ENCODE data around the gene CCNL2. TPM values are rescaled to one million over a fixed set of nuclear protein-coding genes. Genes with fewer than 3 reads are reported as not detected.
A peak's percentile ranks its signal among the peaks of the same experiment; 100 is the strongest.

Gene CCNL2
- total and polyA plus RNA-seq, 2 experiments from 2014 or later, result 230 to 301 TPM

GRCh38 chr1:1399872-1400575 is 889 bp upstream of the CCNL2 start:
- H3K27me3 ChIP-seq, result no peaks in the 10 kb centered on the region
- TF ChIP-seq, protein P1, sequence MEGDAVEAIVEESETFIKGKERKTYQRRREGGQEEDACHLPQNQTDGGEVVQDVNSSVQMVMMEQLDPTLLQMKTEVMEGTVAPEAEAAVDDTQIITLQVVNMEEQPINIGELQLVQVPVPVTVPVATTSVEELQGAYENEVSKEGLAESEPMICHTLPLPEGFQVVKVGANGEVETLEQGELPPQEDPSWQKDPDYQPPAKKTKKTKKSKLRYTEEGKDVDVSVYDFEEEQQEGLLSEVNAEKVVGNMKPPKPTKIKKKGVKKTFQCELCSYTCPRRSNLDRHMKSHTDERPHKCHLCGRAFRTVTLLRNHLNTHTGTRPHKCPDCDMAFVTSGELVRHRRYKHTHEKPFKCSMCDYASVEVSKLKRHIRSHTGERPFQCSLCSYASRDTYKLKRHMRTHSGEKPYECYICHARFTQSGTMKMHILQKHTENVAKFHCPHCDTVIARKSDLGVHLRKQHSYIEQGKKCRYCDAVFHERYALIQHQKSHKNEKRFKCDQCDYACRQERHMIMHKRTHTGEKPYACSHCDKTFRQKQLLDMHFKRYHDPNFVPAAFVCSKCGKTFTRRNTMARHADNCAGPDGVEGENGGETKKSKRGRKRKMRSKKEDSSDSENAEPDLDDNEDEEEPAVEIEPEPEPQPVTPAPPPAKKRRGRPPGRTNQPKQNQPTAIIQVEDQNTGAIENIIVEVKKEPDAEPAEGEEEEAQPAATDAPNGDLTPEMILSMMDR (IDR thresholded peaks at IDR 0.05; ENCODE audit: low read depth, low read length), result no peak
- H3K4me1 ChIP-seq (ENCODE audit: low read depth), result peaks cover 7% of the 10 kb centered on the region
- no peaks in the 10 kb centered on the region for H3K9me3 ChIP-seq (ENCODE audit: low read depth)
- peaks cover 41% of the 10 kb centered on the region for H3K36me3 ChIP-seq
- H3K4me3 ChIP-seq, result peak overlapping the region; percentile 91
- DNase-seq (ENCODE audit: low read depth in 1 of 2, low spot score in 1 of 2), result peak in 1 of 2 donors; percentile 46
- H3K27ac ChIP-seq, result peak overlapping the region; percentile 66

DNA sequence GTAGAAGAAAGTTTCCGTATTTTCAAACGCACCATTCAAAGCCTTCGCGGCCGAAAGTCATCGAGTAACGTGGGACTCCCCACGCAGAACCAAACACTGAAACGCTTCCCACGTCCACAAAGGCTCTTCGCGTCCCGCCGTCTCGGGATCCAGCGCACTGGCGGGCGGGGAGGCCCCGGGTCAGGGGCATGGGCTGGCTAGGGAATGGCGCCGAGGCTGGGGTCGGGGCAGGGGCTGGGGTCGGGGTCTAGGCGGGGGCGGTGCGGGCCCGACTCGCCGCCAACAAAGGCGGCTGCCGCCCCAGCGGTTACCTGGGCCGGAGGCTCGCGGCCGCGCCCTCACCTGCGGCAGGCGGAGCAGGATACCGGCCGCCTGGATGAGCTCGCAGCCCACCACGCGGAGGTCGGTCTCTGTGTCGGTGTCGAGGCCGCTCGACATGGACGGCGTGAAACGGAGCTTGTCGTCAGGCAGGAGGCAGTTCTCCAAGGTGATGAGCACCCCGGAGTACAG is 403 bp downstream of the CCNL2 start:
- peaks cover 7% of the 10 kb centered on the region for H3K4me1 ChIP-seq (ENCODE audit: low read depth)
- peaks cover 43% of the 10 kb centered on the region for H3K36me3 ChIP-seq
- H3K9me3 ChIP-seq (ENCODE audit: low read depth), result no peaks in the 10 kb centered on the region
- no peak for DNase-seq (ENCODE audit: low read depth in 1 of 2, low spot score in 1 of 2)
- TF ChIP-seq, protein P1 (IDR thresholded peaks at IDR 0.05; ENCODE audit: low read depth, low read length), result no peak
- peak overlapping the region; percentile 91 for H3K4me3 ChIP-seq
- H3K27me3 ChIP-seq, result no peaks in the 10 kb centered on the region
- peak overlapping the region; percentile 87 for H3K27ac ChIP-seq

- H3K27ac ChIP-seq, result peak overlapping the region; percentile 87
- peaks cover 7% of the 10 kb centered on the region for H3K4me1 ChIP-seq (ENCODE audit: low read depth)
- TF ChIP-seq, protein P1 (IDR thresholded peaks at IDR 0.05; ENCODE audit: low read depth, low read length), result no peak
- no peaks in the 10 kb centered on the region for H3K27me3 ChIP-seq
- peak overlapping the region; percentile 91 for H3K4me3 ChIP-seq
- peaks cover 48% of the 10 kb centered on the region for H3K36me3 ChIP-seq
- H3K9me3 ChIP-seq (ENCODE audit: low read depth), result no peaks in the 10 kb centered on the region
- peak in 1 of 2 donors; percentile 48 for DNase-seq (ENCODE audit: low read depth in 1 of 2, low spot score in 1 of 2)
These were observed 1.2 kb downstream of the CCNL2 start for GRCh38 chr1:1397839-1398523.

GRCh38 chr1:1395166-1395565 is 4.0 kb downstream of the CCNL2 start:
- DNase-seq (ENCODE audit: low read depth in 1 of 2, low spot score in 1 of 2), result no peak
- Histone ChIP-seq H3K4me1 (ENCODE audit: low read depth) (peaks cover 7% of the 10 kb centered on the region), H3K27ac (peak overlapping the region; percentile 28), H3K36me3 (peaks cover 60% of the 10 kb centered on the region), H3K27me3 (no peaks in the 10 kb centered on the region), H3K9me3 (ENCODE audit: low read depth) (no peaks in the 10 kb centered on the region), H3K4me3 (no peak overlapping the region)
- TF ChIP-seq, protein P1 (IDR thresholded peaks at IDR 0.05; ENCODE audit: low read depth, low read length), result no peak

GRCh38 chr1:1394116-1394515 is 5.0 kb downstream of the CCNL2 start:
- no peaks in the 10 kb centered on the region for H3K27me3 ChIP-seq
- TF ChIP-seq, protein P1 (IDR thresholded peaks at IDR 0.05; ENCODE audit: low read depth, low read length), result no peak
- no peak overlapping the region for H3K27ac ChIP-seq
- H3K4me1 ChIP-seq (ENCODE audit: low read depth), result peaks cover 7% of the 10 kb centered on the region
- H3K4me3 ChIP-seq, result no peak overlapping the region
- H3K9me3 ChIP-seq (ENCODE audit: low read depth), result no peaks in the 10 kb centered on the region
- peaks cover 68% of the 10 kb centered on the region for H3K36me3 ChIP-seq
- DNase-seq (ENCODE audit: low read depth in 1 of 2, low spot score in 1 of 2), result no peak

All from cardiac muscle cell (in vitro differentiated cells and primary cell).